Activated CD8-positive, alpha-beta memory T cell treated with anti-CD3 and anti-CD28 coated beads, Interleukin-2, amount 50 U/mL, for 4 hours (primary cell): Measurements from ENCODE around the gene ANAPC16.
A peak's percentile ranks its signal among the peaks of the same experiment; 100 is the strongest.
"Not testable (repeated sequence)": the region's sequence is repeated elsewhere in the genome, so short reads cannot be mapped to it uniquely, and the experiment has no call there.

Experiments
- DNase-seq: peaks from one replicate; pipeline ENCODE4 v3.0.0-alpha.2; 2020

Gene ANAPC16

DNA sequence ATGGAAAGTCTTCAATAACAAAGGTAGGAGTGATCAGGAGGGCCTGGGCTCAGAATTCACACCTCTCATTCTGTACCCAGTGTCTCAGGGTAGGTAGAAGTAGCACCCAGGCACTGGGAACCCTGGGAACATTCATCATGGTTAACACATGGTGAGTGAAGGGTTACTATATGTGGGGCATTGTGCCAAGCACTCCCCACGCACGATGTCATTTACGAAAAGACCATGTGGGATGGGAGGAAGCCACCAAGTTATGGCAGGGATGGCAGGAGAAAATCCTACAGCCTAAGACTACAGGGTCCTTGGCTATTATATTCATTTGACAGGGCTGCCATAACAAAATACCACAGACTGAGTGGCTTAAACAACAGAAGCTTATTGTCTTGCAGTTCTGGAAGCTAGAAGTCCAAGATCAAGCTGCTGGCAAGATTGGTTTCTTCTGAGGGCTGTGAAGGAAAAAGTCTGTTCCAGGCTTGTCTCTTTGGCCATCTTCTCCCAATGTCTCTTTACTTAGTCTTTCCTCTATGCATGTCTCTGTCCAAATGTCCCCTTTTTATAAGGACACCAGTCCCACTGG lies 30.2 kb downstream of the ANAPC16 start:
- DNase-seq, result no peak

DNA sequence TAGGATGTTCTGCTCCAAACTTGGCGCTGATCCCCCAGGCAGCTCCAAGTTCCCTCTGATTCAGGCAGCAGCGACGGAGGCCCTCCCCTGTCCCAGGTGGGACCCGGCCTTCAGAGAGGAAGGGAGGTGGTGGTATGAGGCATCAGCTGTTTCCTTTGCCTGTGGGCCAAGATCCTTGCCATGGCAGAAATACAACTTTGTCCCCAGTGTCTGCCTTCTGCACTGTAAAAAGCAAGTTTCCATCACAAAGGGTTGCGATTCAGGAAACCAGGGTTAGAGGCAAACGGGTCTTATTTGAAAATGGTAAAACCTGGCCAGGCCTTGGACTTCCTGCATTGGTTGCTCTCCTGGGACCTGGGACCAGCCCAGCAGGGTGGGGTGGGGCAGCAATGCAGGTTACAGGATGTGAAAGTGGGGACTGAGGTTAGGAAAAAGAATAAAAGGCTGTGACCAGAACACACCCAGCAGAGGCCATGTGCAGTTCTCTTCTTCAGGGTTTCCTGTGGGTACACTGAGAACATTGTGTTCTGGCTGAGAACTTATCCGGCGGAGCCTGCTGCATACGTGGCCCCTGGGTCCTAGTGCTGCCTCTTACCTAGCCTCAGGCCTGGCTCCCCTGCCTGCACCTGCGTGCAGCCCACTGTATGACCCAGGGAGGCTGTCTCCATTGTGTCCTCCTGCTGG lies 32.8 kb downstream of the ANAPC16 start:
- DNase-seq, result peak; percentile 62

DNA sequence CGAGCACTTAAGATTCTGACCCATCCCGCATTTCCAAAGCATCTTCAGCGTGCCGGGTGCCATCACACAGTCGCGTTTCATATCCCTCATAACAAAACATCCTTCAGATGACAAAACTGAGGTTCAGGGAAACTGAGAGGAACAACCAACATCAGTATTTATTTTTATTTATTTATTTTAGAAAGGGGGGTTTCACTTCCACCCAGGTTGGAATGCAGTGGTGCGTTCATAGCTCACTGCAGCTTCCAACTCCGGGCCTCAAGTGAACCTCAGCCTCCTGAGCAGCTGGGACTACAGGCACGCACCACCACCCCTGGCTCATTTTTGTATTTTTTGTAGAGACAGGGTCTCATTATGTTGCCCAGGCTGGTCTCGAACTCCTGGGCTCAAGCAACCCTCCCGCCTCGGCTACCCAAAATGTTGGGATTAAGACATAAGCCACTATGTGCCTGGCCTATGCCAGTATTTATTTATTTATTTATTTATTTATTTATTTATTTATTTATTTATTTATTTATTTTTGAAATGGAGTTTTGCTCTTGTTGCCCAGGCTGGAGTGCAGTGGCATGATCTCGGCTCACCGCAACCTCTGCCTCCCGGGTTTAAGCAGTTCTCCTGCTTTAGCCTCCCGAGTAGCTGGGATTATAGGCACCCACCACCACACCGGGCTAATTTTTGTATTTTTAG lies 33.5 kb downstream of the ANAPC16 start:
- DNase-seq, result not testable (repeated sequence)

GRCh38 chr10:72250666-72251065 lies 34.9 kb downstream of the ANAPC16 start:
- DNase-seq, result no peak

DNA sequence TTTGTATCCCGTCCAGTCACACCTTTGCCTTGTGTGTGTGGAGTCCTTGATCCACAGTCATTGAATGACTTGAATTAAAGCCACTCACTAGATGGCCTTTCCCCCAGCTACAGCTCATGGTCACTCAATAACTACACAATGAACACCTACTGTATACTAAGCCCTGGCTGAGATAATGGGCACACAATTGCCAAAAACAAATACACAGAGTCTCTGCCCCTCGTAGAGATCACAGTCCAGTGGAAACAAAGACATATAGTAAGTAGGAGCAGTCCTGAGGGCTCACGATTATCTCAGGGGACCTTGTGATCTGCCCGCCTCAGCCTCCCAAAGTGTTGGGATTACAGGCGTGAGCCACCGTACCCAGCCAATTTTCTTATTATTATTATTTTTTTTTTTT lies 35.8 kb downstream of the ANAPC16 start:
- DNase-seq, result no peak

GRCh38 chr10:72252972-72253371 lies 37.2 kb downstream of the ANAPC16 start:
- no peak for DNase-seq

DNA sequence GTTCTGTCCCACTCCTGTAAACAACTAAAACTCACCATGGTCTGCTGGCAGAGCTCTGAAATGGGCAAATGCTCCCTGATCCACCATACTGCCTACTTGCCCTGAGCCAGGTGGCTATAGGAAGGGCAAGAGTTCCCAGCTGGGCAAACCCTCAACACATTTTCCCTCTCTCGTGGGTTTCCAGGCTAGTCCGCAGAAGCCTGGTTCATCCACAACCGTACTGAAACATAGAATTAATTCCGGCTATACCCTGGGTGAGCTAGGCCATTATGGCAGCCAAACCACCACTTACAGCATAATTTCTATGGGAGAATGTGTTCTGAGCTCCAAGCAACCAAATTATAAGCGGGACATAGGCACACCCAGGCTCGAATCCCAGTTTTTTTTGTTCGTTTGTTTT lies 37.8 kb downstream of the ANAPC16 start:
- DNase-seq, result no peak

- no peak for DNase-seq
These were observed 39.2 kb downstream of the ANAPC16 start for GRCh38 chr10:72254813-72255568.

DNA sequence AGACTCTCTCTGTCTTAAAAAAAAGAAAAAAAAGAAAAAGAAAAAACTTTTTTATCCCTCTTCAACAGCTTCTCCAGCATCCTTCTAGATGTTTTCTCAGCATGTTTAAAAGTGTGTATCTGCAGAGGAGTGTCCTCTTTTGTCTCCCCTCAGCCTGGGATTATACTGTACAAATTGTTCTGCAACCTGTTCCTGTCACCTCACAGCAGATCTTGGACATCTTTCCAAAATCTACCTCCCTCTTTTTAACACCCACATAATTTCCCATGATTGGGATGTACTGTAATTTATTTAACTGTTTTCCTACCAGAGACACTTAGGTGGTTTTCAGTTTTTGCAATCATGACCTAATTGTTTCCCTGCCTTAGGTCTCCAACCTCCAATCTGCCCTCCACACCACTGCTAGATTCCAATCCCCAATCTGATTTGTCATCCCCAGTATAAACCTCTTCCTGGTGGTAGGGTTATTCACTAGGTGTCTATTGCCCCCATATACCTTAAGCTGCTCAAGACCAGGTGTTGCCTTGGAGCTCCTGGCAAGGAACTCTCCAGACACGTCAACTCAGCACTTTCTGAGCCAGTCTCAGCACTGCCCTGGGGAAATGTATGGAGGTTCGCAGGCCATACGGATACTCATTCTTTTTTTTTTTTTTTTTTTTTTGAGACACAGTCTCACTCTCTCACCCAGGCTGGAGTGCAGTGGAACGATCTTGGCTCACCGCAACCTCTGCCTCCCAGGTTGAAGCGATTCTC lies 40.3 kb downstream of the ANAPC16 start:
- no peak for DNase-seq

DNA sequence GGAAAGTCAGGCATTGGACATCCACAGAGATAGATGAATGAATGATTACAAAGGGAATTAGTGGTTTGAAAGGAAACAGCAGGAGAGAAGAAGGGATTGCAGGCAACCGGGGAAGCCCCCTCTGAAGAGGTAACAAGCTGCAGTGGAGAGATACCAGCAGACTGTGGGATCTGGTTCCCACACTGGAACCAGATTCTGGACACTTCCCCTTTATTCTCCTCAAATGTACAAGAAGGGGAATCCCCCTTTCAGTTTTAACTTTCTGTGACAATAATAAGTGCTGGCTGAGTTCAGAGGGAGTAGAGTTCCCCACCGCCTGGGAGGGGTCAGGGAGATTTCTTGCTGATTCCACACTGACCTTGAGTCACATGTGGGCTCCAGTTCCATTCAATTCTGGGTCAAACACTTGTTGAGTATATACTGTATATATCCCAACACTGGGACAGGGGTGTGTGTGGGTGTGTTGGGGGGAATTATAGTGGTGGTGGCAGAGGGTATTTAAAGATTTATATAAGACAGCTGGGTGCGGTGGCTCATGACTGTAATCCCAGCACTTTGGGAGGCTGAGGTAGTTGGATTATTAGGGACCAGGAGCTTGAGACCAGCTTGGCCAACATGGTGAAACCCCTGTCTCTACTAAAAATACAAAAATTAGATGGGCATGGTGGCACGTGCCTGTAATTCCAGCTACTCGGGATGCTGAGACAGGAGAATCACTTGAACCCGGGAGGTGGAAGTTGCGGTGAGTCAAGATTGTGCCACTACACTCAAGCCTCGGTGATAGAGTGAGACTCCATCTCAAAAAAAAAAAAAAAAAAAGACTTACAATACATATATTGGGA lies 41.5 kb downstream of the ANAPC16 start:
- no peak for DNase-seq

- no peak for DNase-seq
These were observed 42.8 kb downstream of the ANAPC16 start for GRCh38 chr10:72258617-72259016.

DNA sequence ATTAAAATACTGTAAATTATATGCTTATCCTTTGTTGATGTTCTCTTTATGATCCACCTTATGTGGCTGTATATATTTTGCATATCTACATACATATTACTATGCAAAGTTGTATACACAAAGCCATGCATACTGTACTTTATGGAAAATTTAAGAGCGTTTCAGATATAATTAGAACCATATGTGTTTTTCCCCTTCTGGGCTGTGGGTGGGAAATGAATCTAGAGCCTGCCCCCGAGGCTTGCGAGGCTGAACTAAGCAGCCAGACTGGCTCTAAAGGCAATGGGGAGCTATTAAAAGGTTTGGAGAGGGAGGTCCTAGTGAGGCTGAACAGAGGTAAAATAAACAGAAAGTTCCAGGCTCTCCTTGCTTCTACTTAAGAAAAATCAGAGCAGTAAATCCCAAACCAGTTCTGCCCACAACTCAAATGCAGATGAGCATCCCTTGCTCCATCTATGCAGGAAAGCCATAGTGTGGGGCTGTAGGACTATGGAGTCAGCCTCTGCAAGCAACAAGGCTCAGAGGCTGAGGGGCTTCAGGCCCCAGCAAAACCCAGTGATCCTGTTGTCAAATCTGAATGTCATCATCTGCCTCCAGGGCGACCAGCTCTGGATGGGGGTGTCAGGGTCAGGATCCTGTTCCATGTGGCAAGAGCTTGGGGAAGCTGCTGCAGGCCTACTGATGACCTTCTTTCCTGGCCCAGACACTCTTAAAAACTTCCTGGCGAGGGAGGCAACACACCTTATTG lies 43.9 kb downstream of the ANAPC16 start:
- DNase-seq, result no peak

DNA sequence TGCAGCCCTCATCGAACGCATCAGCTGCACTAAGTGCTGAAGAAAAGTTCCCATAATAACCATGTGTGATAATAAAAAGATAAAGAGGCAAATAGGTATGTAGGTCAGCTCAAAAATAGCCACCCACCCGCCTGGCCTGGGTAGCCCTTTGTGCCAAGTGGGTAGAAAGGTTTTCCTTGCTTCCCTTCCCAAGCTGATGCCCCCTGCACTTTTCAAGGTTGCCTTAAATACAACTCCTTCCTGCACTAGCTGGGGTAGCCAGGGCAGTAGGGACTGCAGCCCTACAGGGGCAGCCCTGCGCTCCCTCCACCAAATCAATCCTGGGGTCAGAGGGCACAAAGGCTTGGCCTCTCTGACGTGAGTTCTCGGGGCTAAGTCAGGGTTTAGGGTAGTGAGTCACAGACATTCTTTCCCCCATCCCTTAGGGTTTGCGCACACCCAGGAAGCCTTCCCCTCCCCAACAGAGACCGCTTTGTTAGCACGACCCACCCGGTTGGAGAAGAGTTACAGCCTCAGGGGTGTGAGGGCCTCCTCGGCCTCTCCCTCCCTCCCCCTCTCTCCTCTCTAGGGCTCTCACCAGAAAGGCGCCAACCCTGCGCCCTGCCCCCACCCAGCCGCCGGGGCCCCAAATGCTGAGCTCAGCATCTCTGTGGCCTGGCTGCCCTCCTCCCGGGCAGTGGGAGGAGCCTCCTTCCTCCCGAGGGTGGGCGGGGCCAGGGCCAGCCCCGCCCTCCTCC lies 44.6 kb downstream of the ANAPC16 start:
- peak; percentile 78 for DNase-seq

- no peak for DNase-seq
These were observed 45.4 kb downstream of the ANAPC16 start for GRCh38 chr10:72260976-72261783.

- no peak for DNase-seq
These were observed 46.1 kb downstream of the ANAPC16 start for GRCh38 chr10:72261784-72262404.

GRCh38 chr10:72263613-72264241 lies 47.9 kb downstream of the ANAPC16 start:
- DNase-seq, result no peak

GRCh38 chr10:72264536-72264935 lies 48.7 kb downstream of the ANAPC16 start:
- DNase-seq, result no peak

DNA sequence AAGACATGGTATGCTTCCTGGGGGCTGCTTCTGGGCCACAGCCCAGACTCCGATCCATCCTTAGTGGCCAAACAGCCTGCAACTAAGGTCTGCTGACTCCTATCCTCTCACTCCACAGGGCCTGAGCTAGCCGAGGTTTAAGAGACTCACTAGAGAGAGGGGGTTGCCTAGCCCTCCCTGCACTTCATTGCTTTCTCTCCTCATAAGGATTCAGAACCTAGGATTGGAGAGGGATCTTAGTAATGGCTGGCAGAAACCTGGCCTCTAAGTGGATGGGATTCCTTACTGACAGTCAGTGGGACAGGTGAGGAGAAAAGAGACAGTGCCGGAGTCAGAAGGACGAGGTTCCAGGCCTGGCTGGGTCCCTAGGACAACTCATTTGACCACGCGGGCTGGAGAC lies 49.7 kb downstream of the ANAPC16 start:
- DNase-seq, result no peak
